GM18858 (cell line): ENCODE results near the gene FLRT1.

Experiments used
- ATAC-seq: cut with Tn5 transposase; IDR thresholded peaks from one replicate; pipeline ENCODE4 v1.9.1; 2021; ENCODE audit not compliant: unreplicated experiment

The FLRT1 gene

GRCh38 chr11:64005691-64006090 is 30.0 kb upstream of the FLRT1 start:
- no peak for ATAC-seq

DNA sequence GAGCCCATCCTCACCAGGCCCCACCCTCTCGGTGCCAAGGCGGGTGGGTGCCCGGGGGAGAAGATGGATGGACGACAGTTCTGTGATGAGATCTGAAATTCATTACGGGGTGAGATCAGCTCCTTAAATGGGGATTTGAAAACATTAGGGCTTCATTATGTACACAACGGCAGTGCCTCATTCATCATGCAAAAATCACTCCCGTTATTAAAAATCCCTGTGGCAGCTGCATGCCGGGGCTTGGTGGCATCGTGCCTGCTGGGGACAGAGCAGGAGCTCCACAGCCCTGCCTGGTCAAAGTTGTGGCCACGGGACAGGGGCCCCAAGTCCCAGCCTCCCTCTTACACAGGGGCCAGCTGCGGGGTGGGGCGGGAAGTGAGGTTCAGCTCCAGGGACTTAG is 29.3 kb upstream of the FLRT1 start:
- ATAC-seq, result no peak

- no peak for ATAC-seq
These were observed 28.5 kb upstream of the FLRT1 start for GRCh38 chr11:64007160-64007628.

DNA sequence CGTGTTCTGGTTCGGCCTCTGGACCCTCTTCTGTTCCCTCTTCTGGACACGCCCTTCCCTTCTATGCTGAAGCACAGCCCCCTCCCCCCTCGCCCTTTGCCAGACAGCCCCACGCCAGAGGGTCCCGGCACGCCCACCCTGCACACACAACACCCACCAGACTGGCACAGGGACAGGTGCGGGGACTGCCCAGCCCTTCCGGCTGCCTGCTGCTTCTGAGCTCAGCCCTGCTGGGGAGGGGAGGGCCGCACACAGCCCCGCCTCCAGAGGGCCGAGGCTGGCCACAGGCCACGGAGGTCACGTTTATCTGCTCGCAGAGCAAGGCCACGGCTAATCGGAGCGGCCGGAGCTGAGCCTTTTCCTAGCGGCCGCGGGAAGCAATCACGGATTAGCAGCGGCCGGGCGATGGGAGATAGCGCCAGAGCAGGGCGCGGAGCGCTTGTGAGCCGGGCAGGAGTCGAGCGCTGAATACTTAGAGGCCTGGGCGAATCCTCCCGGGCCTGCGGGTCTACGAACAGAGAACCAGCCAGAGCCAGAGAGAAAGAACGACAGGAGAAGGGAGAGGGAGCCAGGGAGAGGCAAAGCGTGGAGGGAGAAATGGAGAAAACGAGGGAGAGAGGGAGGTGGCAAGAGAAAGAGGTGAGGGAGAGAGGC is 28.0 kb upstream of the FLRT1 start:
- no peak for ATAC-seq

- ATAC-seq, result no peak
These were observed 27.3 kb upstream of the FLRT1 start for GRCh38 chr11:64008283-64008913.

- no peak for ATAC-seq
These were observed 26.7 kb upstream of the FLRT1 start for GRCh38 chr11:64008914-64009633.

DNA sequence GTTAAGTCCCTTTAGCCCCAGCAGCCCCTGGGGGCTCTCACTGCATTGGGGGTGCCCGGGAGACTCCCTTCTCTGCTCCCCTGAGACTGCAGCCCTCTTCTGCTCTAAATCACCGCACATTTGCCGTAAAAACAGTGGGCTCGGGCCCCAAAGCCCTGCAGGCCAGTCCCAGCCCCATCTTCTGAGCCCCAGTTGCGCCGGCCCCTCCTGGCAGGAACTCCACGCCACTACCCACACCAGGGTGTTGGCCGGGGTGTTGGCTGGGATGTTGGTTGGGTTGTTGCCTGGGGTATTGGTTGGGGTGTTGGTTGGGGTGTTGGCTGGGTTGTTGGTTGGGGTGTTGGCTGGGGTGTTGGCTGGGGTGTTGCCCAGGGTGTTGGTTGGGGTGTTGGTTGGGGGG is 26.0 kb upstream of the FLRT1 start:
- no peak for ATAC-seq

GRCh38 chr11:64010783-64011182 is 24.9 kb upstream of the FLRT1 start:
- ATAC-seq, result no peak

GRCh38 chr11:64011371-64011770 is 24.4 kb upstream of the FLRT1 start:
- ATAC-seq, result no peak

GRCh38 chr11:64013141-64013896 is 22.4 kb upstream of the FLRT1 start:
- ATAC-seq, result no peak

- no peak for ATAC-seq
These were observed 21.4 kb upstream of the FLRT1 start for GRCh38 chr11:64014356-64014755.

- ATAC-seq, result no peak
These were observed 20.2 kb upstream of the FLRT1 start for GRCh38 chr11:64015510-64015909.

DNA sequence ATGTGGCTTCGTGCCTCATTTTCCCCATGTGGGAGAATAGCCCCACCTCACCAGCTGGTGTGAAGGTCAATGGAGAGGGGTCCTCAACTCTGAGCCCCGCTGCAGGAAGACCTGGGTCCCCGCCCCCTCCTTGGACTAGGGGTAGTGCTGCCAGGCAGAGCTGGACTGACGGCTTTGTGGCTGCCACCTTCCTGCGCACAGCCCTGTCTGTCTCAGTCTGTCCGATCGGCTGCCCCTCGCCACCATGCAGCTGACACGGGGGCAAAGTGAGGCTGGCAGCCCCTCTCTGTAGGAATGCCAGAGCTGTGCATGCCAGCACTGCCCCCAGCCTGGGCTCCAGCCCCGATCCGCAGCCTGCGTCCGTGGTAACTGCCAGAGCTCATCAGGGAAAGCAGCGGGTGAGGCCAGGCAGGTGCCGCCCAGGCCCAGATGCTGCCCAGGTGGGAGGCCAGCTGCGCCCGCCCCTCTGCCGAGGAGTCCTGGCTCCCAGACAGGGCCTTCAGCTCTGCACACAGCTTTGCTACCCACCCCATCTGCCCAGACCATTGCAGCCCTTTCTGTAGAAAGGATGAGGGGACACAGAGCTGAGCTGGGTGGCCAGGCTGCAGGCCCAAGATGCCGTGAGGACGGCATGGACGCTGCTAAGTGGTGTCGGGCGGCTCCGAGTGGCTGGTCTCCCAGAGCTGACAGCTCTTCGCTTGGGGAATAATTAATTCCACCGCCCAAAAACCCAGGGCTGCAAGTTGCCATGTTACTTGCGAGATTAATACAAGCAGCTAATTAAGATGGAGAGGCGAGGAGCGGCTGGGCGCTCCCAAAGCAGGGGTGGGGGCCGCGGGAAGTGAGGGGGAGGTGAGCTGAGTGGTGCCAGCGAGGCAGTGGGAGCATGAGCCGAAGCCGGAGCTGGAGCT is 19.5 kb upstream of the FLRT1 start:
- ATAC-seq, result no peak

GRCh38 chr11:64017945-64018224 is 17.8 kb upstream of the FLRT1 start:
- no peak for ATAC-seq

DNA sequence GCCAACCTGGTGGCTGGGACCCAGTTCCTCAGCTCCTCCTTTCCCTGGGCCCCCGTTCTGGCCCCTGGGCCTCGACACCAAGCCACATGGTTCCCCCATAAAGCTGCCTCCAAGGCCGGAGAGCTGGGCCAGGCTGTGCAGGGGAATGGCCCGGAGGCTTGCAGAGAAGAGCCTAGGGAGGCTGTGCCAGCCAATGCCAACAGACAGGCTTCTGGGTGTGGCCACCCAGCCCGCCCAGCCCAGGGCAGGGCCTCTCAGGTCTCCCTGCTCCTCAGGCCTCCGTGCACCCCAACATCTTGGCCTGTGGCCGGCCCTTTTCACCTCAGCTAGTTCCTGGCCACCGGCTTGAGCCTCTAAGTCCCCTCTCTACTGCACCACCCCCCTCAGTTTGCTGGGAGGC is 17.4 kb upstream of the FLRT1 start:
- ATAC-seq, result no peak

DNA sequence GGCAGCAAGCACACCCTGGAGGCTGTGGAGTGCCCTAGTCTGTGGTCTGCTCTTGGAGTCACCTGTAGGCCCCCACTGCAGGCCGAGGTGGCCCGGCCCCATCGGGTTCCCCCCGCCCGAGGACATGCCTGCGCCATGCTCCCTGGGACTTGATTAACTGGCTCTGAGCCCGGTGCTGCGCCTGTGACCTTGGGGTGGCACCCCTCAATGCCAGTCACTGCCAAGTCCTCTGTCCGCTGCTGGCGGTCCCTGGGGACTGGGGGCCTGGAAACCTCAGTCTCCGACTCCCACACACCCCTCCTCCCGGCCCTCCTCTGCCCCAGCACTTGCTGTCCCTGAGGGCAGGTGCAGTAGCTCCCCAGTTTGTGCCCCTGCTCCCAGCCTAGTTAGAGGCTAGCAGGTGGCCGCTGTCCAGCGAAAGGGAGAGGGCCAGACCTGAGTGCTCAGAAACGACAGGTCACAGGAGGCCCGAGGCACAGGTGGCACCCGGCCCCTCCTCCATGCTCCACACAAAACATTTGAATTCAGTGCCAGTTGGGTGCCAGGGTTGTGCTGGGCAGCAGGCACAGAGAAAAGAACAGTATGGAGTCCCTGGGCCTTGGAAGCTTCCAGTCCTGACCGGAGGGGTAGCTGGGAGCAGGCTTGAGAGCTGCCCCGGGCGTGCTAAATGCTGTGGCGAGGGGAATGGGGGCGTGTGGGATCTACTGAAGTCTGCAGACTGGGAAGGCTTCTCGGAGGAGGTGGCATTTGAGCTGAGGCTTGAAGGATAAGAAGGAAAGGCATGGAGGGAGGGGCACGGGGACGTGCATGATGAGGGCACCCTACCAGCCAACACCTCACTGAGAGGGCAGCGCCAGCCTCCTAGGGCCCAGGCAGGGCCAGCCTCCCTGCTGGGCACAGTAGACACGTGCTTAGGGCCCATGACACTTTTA is 16.4 kb upstream of the FLRT1 start:
- ATAC-seq, result no peak

DNA sequence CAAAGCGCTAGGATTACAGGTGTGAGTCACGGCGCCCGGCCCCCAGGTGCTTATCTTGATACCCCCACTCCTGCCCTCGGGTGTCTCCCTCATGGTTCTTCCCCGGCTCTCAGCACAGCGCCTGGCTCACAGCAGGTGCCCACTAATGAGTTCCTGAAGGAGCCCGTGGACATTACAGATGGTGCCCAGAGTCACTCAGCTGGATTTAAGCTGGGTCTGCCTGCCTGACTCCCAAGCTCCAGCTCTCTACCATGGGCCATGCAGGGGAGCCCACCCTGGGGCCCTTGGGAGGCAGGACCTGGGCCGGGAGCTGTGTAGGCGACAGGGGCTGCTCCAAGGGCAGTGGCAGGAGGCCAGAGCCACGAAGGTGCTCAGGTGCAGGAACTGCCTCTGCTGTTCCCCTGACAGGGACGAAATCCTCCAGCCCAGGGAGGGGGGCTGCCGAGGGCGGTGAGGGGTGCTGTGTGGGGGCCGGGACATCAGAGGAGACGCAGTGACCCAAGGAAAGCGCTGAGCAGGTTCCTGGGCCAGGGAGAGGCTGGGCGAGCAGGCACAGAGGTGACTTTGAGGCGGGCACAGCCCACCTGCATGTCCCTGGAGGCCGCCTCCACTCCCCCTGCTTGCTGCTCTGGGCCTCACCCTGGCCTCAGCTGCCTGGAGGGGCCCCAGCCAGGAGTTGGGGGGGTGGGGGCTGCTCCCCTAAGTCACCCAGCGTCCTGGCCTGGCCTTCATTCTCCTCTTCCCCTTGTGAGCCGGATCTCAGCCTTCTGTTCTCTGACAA is 14.6 kb upstream of the FLRT1 start:
- ATAC-seq, result no peak

GRCh38 chr11:64021757-64022093 is 14.0 kb upstream of the FLRT1 start:
- no peak for ATAC-seq
